GM19043 (cell line): ENCODE data around the gene PLXNB1.
"Not testable (repeated sequence)": the region's sequence is repeated elsewhere in the genome, so short reads cannot be mapped to it uniquely, and the experiment has no call there.

Source experiments
- ATAC-seq: cut with Tn5 transposase; IDR thresholded peaks from one replicate; pipeline ENCODE4 v1.9.1; 2021; ENCODE audit warnings: low read depth; ENCODE audit not compliant: unreplicated experiment

Gene PLXNB1, protein sequence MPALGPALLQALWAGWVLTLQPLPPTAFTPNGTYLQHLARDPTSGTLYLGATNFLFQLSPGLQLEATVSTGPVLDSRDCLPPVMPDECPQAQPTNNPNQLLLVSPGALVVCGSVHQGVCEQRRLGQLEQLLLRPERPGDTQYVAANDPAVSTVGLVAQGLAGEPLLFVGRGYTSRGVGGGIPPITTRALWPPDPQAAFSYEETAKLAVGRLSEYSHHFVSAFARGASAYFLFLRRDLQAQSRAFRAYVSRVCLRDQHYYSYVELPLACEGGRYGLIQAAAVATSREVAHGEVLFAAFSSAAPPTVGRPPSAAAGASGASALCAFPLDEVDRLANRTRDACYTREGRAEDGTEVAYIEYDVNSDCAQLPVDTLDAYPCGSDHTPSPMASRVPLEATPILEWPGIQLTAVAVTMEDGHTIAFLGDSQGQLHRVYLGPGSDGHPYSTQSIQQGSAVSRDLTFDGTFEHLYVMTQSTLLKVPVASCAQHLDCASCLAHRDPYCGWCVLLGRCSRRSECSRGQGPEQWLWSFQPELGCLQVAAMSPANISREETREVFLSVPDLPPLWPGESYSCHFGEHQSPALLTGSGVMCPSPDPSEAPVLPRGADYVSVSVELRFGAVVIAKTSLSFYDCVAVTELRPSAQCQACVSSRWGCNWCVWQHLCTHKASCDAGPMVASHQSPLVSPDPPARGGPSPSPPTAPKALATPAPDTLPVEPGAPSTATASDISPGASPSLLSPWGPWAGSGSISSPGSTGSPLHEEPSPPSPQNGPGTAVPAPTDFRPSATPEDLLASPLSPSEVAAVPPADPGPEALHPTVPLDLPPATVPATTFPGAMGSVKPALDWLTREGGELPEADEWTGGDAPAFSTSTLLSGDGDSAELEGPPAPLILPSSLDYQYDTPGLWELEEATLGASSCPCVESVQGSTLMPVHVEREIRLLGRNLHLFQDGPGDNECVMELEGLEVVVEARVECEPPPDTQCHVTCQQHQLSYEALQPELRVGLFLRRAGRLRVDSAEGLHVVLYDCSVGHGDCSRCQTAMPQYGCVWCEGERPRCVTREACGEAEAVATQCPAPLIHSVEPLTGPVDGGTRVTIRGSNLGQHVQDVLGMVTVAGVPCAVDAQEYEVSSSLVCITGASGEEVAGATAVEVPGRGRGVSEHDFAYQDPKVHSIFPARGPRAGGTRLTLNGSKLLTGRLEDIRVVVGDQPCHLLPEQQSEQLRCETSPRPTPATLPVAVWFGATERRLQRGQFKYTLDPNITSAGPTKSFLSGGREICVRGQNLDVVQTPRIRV (N-terminal part only)

DNA sequence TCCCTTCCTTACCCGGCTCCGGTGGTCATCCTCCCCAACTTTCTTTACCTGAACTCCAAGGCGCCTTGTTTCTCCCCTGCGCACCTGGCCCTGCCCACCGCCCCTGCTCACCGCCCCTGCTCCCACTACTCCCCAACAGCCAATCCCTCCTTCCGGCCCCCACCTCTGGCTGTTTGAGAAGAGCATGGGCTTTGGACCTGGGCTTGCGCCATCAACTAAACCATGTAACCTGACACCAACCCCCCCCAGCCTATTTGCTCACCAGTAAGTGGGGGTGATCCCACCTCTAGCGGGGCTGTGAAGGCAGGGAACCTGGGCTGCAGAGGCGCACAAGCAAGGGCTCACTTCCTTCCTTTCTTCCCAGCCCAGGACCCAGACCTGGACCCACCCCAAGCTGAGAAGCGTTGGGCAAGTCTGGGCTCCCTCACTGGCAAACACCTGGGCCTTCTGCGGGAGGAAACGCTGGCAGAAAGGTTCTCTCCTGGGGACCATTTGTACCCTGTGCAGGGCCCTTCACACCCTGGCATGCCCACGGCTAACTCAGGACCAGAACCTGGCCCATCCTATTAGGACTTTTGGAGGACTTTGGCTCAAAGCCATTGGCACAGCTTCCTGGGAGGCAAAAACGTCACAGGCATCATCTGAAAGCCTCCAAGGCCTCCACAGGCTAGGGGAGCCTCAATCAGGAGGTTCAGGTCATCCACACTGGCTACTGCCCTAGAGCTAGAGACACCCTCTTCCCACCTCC lies at the start of gene PLXNB1:
Gene PLXNB1, minus strand, starts transcription at position 127 of the 748 bp plus-strand sequence. CDS start 5,475 bp downstream, outside the sequence.
- ATAC-seq = no peak

DNA sequence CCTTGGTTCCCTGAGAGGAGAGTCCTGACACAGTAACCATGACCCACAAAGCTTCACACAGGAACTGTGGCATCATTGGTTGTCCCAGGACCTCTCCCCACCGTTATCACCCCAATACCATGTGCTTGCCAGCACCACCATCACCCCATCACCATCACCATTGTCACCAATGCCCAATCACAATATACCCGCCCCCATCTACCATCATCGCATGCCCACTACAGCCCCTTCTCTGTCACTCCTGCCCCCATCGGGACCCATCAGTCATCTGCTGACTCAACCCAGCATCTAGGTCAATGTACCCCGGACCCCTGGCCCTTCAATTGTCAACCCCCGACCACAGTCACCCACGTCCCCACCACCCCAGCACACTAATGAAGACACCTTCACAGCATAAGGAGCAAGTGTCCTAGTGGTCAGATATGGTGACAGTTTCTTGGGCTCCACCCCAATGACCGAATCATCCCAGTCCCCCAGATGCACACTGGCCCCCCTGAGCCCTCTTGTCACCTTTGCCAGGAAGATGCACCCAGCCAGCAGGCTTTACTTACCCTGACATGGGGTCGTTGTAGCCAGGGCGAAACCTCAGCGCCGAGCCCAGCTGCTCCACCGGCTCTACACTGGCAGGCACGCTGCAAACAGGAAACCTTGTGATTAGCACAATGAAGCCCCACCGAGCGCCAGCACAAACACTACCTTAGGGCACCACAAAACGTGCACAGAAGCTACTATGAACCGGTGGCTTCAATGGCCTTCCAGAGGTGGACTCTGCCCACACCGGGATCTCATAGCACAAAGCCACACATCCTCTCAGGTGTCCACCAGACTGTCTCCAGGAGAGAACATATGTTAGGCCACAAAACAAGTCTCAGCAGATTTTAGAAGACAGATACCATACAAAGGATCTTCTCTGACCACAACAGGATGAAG lies 49.0 kb upstream of the PLXNB1 start:
- ATAC-seq = peak; percentile 52

DNA sequence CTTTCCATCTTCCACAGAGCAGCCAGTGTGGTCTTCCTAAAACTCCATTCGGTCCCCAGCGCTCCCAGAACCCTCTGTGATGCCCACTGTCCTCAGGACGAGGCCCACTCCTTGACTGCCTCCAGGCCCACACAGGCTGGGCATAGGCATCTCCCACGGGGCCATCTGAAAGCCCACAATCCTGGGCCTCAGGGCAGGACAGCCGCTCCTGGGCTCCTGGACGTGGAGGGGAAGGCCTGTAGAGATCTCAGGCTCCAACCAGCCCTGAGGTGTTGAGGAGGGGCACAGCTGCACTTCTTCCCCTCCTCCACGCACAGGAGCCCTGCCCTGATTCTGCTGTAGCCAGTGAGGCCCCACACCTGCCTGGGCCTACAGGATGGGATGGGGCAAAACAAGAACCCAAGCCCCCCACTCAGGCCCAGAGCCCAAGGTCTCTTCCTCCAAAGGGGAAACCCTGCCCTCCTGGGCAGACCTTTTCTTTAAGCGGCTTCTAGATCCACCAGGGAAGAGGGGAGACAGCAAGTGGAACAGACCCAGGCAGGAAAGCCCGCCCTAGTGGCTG lies 48.2 kb upstream of the PLXNB1 start:
- no peak for ATAC-seq

DNA sequence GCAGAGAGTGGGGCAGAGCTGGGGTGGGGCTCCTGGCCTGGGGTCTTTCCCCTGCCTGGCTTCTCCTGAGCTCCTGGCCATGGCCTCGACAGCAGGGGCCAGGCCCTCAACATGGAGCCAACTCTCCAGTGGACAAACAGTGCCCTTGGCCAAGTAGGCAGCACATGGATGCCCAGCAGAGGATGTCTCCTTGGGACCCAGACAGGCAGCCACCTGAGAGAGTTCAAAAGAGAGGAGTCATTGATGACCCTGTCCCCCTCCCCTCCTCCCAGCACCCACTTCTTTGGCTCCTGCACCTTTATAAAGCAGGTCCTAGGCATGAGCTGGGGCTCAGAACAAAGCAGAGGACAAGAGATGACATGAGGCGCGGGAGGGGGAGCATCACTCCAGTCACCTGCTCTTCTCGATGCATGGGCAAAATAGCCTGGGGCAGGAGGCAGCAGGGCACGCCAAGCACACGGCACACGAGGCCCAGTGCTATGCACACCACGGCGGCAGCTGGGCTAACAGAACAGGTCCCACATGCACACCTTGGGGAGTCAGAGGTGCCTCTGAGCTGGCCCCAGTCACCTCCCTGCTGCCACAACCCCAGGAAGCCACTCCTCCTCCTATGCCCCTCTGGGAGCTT lies 46.7 kb upstream of the PLXNB1 start:
- ATAC-seq = no peak

DNA sequence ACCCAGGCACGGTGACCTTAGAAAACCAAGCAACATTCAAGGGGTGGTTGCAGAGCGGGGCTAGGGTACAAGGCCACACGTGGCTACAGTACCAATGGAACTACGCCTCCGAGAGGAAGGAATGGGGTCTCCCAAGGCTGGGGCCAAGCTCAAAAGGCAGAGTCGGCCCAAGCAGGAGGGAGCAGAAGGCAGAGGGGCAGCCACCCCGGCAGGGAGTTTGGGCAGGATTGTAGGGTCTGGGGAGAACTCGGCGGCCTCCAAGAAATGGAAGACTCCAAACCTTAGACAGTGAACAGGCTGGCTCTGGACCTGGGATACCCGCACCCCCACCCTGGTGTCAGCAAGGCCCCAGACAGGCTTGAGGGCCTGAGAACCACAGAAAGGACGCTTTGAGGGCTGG lies 45.3 kb upstream of the PLXNB1 start:
- ATAC-seq = no peak

DNA sequence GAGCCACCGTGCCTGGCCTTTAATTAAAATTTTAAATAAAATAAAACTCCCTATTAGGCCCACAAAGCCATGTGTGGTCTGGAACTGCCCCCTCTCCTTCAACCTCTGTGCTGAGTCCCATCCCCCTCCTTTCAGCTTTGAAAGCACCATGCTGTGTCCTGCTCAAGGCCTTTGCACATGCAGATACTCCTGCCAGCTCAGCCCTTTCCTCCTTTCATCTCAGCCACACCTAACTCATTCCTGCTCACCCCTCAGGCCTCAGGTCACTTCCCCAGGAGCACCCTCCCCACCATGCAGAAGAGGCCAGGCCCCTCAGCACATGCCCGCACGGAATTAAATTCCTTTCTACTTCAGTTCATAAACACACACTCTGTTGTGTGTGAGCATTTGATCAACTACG lies 44.7 kb upstream of the PLXNB1 start:
- no peak for ATAC-seq

DNA sequence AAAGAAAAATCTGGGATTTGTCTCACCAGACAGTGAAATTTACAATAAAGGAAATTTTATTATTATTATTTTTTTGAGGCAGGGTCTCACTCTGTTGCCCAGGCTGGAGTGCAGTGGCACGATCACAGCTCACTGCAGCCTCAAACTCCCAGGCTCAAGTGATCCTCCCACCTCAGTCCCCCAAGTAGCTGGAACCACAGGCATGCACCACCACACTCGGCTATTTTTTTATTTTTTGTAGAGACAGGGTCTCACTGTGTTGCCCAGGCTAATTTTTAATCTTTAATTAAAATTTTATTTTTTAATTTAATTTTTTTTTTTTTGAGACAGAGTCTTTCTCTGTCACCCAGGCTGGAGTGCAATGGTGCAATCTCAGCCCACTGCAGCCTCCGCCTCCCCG lies 44.1 kb upstream of the PLXNB1 start:
- ATAC-seq = not testable (repeated sequence)

DNA sequence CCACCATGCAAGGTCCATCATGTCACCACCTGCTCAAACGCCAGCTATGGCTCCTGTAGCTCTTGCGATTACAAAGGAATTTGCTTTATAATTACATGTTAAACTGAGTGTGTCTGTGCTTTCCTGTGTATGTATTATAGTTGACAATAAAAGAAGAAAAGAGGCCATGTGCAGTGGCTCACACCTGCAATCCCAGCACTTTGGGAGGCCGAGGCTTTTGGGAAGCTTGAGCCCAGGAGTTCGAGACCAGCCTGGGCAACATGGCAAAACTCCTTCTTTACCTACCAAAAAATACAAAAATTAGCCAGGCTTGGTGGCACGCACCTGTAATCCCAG lies 43.7 kb upstream of the PLXNB1 start:
- no peak for ATAC-seq

DNA sequence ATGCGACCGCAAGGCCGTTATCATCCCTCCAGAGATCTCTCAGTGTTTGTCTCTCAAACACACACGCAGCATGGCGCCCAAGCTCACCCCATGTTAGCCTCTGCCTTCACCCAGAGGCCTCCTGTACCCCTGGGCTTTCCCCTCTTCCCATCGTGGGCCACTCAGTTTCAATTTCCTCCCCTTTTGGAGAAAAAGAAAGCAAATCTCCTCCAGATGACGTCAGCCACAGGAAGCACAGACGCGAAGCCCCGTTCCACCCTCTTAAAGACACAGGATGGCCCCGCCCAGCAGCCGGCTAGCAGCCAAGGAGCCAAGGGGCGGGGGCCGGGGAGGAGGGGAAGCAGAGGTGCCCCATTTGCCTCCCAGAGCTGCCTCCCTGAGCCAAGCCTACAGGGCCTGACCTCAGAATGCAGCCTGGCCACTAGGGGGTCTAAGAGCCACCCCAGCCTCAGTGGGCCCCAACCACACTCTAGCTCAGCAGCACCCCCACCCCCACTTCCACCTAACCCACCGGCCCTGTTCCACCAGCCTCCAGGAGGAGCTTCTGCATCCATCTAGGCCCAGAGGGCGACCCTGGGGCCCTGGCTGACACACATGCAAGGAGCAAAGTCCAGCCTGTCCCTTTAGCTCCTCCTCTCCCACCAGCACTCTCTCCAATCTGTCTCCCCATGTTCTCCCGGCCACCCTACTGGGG lies 43.2 kb upstream of the PLXNB1 start:
- peak; percentile 83 for ATAC-seq

DNA sequence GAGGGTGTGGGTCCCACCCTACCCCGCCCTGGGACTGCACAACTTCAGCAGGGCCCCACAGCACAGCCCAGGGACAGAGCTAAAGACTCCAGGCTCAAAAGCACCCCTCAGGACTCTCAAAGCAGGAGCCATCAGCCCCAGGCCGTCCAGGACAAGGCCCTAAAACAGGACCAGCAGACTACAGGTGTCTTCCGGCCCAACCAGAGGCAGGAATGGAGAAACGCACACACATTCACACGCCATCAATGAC lies 42.7 kb upstream of the PLXNB1 start:
- ATAC-seq = no peak

DNA sequence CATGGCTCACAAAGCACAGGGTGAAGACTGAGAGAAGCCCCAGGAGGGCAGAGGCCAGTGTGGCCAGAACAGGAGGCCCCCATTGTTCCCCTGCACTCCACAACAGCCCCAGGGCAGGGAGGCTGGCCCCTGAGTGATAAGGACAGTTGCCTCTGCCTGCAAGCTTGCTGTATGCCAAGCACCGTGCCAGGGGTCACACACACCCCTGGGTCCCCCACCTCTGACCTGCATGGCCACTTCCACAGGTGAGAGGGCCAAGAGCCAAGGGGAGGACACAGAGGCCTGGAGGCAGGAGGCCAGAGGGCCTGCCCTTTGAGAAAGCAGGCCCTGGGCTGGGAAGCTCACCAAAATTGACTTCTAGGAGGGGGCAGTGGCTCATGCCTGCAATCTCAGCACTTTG lies 40.4 kb upstream of the PLXNB1 start:
- no peak for ATAC-seq

DNA sequence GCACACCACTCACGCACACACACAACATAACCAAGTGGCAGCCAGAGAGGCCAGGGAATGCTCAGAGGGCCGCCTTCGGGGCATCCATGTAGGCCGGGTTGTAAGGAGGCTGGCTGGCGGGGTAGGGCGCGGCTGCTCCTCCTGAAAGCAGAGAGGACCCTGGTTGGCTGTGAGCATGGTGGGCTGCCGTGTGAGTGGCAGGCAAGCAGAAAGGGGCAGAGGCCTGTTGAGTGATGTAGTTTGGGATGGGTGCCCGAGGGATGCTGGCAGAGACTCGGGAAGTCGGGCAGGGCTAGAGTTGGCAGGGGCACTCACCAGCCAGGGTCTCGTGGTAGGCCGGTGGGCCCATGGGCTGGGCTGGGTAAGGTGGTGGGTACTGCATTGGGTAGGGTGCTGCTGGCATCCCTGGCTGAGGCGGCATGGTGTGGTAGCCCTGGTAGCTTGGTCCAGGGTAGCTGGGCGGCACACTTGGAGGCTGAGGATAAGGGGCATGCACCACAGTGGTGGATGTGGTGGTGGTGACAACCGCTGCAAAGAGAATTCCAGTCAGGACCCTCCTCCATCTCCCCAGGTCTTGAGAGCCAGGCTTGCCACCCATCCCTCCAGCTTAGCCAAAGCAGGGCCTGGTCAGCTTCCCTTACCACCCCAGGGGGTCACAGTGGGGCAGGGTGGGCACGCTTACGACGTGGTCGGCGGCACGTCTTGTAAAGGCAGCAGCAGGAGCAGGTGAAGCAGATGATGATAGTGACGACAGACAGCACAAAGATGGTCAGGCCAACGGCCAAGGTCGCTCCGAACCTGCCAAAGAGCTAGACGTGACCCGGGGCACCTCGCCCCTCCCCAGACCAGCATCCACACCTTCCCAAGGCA lies 39.4 kb upstream of the PLXNB1 start:
- no peak for ATAC-seq

DNA sequence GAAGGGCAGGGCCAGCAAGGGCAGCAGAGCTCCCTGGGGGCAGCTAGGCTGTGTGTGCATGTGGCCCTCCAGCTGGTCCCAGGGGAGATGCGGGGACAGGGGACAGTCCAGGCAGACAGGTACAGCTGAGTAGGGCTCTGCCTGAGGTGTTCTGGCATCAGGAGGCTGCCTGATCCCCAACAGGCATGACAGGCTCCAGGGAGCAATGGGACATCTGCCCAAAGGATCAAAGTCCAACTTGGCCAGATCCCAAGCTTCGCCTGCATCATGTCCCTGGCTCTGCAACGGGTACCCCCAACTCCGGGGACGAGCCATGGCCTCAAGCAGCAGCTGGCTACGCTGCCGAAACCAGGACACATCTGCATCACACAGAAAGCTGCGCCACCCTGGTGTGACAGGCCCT lies 38.4 kb upstream of the PLXNB1 start:
- no peak for ATAC-seq

DNA sequence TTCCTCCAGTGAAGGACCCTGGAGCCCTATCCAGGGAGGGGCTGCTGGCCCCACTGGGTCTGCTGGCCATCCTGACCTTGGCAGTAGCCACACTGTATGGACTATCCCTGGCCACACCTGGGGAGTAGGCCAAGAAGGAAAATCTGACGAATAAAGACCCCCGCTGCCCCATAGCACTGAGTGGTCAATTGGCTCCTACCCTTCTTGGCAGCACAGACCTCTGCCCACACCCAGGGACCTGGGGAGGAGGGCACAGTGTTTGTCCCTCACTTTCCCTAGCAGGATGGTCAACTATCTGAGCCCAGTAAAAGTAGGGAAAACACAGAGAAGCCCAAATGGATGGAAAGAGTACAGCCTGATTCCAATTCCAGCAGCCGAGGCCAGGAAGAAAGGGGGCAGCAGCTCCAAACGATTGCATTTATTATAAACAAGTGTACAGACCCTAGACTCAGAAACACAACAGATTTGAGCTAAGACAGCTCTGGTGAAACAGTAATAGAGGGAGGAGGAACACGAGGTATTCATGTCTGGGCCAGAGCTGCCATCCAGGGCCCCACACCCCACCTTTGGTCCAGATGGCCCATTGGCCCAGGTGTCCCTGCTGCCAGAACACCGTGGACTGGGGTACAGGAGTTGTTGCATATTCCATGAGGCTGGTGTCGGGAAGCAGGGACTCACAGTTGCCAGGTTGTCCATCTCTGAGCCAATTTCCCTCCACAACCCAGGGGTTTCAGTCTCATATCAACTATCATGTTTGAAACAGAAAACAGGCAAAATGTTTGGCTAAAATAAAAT lies 37.8 kb upstream of the PLXNB1 start:
- no peak for ATAC-seq

DNA sequence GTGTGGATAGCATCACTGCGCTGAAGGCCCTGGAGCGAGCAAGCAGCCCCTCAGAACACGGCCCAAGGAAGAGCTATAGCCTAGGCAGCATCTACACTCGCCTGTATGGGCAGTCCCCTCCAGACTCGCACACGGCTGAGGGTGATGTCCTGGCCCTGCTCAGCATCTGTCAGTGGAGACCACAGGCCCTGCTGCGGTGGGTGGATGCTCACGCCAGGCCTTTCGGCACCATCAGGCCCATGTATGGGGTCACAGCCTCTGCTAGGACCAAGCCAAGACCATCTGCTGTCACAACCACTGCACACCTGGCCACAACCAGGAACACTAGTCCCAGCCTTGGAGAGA lies 37.2 kb upstream of the PLXNB1 start:
- ATAC-seq = no peak

DNA sequence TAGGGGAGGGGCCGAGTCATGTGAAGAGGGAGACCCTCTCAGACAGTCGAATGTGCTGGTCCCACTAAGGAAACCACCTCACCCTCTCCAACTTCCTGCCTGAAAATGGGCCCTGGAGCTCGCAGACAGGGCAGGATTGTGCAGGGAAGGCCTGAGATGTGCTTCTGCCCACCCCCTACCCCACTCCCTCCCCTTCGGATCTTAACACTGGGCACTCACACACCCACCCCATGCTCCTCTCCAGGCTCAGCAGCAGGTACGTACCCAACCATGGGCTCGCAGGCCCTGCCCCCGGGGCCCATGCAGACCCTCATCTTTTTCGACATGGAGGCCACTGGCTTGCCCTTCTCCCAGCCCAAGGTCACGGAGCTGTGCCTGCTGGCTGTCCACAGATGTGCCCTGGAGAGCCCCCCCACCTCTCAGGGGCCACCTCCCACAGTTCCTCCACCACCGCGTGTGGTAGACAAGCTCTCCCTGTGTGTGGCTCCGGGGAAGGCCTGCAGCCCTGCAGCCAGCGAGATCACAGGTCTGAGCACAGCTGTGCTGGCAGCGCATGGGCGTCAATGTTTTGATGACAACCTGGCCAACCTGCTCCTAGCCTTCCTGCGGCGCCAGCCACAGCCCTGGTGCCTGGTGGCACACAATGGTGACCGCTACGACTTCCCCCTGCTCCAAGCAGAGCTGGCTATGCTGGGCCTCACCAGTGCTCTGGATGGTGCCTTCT lies 36.7 kb upstream of the PLXNB1 start:
- no peak for ATAC-seq
